GM19455 (cell line): Measurements from ENCODE around the gene TUBA4A.
"Not testable (repeated sequence)": the region's sequence is repeated elsewhere in the genome, so short reads cannot be mapped to it uniquely, and the experiment has no call there.

Experiments
- ATAC-seq: cut with Tn5 transposase; IDR thresholded peaks from one replicate; pipeline ENCODE4 v1.9.1; 2021; ENCODE audit not compliant: unreplicated experiment

TUBA4A gene

DNA sequence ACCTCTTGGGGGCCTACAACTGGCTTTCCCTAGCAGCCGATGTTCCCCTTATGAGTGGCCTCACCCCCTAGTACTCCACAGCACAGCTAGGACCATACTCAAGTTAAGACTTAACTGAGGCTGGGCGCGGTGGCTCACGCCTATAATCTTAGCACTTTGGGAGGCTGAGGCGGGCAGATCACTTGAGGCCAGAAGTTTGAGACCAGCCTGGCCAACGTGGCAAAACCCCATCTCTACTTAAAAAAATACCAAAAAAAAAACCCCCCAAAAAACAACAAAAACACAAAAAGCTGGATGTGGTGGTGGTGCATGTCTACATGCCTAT, 33.4 kb upstream of the TUBA4A start:
- ATAC-seq: not testable (repeated sequence)

DNA sequence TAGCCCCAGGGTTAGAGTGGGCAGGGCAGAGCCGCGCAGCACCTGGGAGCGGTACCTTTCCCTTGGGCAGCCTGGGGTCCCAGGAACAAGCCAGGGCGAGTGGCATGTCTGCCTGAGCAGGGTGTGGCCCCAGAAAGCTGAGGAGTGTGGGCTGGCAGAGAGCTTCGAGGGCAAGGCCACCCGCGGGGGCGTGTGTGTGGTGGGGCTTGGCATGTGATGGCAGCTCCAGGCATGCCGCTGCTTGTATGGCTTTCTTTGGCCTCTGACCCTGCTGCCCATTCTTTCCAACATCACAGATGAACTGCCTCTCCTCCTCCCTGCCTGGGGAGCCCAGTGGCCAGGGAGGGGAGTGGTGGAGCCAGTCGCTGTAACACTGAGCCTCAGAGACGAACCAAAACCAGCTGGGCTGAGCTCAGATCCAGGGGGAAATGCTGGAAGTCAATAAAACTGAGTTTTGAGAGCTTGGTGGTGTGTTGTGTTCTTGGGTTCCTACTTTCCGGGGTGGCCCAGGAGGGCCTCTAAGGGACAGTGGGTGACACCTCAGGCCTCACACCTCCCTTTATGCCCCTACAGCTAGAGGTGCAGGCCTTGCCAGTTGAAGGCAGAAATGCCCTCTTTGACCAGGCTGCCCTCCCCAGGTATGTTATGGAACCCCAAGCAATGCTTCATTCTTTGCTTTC, 32.9 kb upstream of the TUBA4A start:
- ATAC-seq: no peak

DNA sequence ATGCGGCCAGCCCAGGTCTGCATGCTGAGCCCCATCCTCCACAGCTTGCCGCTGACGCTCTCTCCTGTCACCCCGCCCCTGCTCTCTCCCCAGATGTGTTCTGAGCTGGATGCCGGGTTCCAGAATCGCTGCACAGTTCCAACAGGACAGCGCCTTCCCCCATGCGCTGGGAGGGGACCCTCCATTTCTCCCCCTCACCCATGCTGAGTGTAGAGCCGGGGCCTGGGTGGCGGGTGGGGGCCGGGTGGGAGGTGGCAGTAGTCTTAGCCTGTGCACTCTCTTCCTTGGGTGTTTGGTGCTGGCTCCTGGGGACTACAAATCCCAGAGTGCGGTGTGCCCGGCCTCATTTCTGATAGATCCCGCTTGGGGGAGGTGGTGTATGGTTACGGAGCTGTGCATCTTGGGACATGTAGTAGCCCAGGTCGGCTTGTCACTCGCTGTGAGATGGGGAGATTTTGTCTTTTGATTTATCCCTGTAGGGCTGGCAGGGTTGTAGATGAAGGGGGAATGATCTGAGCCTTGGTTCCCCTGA, 32.2 kb upstream of the TUBA4A start:
- no peak for ATAC-seq

DNA sequence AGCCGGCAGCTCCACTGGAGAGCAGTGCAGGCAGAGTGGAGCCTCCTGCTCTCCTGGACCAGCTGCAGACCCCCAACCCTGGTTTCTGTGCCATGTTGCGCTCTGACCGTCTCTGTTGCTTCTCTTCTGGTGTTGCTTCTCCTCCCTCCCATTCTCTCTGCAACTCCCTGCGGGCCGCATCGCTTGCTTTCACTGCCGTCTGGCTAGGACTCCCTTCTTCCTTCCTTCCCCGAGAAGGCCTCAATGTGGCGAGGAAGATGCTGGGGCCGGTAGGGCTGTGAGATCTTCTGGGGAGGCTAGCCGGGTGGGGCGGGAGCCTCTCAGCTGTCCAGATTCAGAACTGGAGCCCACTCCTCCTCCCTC, 31.6 kb upstream of the TUBA4A start:
- ATAC-seq: no peak

DNA sequence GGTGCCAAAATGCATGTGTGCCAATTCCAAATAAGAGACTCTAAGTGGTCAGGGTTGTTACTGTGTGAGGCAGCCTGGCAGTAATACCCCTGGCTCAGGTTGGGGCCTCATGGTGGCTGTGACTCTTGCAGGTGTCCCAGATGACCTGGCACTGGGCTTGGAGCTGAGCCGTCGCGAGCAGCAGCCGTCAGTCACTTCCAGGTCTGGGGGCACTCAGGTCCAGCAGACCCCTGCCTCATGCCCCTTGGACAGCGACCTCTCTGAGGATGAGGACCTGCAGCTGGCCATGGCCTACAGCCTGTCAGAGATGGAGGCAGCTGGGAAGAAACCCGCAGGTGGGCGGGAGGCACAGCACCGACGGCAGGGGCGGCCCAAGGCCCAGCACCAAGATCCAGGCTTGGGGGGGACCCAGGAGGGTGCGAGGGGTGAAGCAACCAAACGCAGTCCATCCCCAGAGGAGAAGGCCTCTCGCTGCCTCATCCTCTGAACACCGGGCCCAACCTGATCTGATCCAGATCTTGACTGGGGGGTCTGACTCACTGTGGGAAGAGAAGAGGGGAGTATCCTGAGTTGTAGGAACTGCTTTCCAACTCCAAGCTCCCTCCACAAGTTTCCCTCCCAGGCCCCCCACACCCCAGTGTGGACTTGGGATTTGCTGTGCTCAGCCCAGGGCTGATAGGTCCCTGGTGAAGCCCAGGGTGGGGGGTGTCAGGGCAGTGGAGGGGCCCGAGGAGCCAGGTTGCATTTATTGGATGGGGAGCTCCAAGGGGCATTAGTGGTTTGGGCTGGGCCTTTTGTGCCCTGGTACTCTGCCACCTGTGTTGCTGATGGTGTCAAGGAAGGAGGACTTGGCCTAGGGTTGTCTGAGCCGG, 31.0 kb upstream of the TUBA4A start:
- ATAC-seq: no peak

DNA sequence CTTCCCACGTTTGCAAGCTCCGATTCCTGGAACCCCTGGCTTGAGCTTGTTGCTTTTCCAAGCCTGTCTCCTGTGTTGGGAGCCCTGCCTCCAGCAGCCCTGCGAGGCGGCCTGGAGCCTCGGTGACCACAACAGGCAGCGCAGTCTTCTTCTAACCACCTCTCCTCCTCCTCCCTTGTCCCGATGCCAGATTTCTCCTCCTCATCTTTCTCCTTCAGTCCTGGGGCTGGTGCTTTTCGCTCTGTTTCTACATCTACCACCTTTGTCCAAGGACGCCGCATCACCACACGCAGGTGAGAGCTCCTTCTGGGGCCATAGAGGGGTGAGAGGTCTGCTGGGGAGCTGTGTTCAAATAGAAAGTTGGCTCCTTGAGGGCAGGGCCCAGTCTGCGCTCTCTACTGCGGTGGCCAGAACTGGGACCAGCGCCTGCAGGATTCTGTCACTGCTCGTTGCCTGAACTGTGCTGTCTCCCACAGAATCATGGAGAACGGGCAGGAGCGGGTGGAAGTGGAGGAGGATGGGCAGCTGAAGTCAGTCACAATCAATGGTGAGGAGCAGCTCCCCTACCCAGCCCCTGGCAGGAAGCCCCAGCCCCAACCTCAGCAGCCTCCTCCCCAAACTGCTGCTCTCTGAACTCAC, 29.3 kb upstream of the TUBA4A start:
- ATAC-seq: no peak

DNA sequence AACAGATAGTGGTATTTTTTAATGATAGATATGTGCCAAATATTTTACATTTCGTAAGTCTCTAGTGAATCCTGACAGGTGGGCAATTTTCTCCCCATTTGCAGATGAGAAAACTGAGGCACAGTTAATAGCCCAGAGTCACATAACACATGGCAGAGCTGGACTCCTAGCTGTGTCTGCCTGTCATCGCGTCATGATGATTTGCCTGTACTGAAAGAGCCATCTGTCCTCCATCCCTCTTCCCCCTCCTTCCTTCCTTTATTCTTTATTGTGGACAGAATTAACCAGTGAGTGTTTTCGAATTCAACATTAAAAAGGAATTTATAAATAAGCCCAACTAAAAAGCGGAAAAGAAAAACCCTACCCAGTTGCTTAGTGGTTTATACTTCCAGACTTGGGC, 28.7 kb upstream of the TUBA4A start:
- no peak for ATAC-seq

DNA sequence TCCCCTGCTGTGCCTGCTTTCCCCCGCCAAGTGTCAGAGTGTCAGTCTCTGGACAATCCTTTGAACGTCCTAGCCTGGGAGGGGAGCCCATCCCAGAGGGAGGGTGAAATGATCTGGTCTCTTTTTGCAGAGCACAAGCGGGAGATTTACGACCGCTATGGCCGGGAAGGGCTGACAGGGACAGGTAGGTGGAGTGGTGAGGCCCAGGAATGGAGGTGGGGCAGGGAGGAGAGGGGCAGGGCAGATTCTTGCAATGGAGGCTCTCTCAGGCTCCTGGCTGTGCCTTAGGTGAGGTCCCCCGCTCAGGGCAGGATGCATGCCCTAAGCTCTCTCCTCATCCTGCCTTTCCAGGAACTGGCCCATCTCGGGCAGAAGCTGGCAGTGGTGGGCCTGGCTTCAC, 27.9 kb upstream of the TUBA4A start:
- no peak for ATAC-seq

DNA sequence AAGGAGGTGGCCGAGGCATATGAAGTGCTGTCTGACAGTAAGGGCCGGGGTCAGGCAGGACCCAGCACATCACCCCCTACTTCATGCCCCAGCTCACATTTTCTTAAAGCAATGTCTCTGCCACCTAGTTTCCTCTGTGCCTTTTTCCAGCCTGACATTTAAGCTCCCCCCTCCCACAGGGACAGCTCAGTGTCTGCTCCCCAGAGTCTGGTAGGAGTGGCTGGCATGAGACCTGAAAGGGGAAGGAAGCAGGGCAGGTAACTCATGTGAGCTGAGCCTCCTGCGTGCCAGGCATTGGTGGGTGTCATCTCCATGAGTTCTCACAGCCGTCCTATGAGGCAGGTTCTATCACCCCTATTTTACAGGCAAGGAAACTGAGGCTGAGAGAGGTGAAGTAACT, 26.9 kb upstream of the TUBA4A start:
- no peak for ATAC-seq

DNA sequence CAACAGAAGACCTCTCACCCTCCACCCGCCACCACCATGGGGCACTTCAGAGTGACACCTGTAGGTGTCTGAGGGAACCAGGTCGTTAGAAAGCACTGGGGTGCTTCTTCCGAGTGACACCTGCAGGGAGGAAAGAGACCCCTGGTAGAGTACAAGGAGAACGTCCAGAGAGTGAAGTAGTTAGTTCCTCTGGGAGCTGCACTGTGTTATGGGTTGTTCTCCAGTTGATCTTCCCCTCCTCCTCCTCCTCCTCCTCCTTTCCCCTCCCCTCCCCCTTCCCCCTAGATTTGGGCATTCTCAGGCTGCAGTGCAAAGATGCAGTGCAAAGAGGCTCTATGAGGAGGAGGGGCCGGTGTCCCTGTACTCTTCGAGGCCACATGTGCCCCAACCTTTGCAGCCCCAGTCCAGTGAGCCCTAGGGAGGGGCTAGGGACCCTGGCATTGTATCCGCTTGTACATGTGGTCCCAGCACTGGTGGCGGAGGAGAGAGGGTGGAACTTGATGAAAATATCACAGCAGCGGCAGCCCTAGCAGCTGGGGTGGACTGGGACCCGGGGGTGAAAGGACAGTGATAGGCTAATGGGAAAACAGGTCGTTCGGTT, 26.3 kb upstream of the TUBA4A start:
- ATAC-seq: no peak

DNA sequence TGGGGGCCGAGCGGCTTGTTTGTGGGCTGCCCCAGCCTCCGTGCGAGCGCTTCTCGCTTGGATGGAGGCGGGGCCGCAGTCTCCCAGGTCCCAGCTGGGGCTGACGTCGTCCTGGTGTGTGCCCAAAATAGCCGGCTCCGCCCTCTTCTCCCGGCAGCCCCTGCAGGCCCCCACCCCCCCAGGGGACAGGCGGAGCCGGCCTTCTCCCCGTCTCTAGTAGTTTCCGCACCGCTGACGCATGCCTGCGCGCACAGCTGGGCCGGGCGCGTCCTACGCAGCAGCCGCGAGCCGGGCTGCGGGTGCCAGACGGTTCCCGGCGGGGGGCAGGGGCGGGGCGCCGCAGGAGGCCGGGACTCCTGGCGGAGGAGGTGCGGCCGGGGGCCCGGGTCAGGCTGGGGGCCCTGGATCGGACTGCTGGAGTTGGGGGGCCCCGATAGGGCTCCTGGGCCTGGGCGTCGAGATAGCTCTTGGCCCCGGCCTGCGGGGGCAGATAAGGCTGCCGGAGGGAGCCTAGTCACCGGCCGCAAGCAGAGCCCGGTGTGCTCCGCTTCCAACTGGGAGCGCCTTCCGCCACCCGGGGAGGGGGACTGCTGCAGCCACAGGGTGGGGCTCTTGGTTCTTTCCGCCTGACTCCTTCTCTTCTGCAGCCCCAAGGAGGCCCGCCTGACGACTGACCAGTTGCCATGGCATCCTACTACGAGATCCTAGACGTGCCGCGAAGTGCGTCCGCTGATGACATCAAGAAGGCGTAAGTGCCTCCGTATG, 25.6 kb upstream of the TUBA4A start, which contains the start of gene DNAJB2:
TSS of gene DNAJB2 (plus strand) at position 216 of the 765 bp plus-strand sequence. CDS start at position 684, 468 bp downstream.
- peak; percentile 81 for ATAC-seq

DNA sequence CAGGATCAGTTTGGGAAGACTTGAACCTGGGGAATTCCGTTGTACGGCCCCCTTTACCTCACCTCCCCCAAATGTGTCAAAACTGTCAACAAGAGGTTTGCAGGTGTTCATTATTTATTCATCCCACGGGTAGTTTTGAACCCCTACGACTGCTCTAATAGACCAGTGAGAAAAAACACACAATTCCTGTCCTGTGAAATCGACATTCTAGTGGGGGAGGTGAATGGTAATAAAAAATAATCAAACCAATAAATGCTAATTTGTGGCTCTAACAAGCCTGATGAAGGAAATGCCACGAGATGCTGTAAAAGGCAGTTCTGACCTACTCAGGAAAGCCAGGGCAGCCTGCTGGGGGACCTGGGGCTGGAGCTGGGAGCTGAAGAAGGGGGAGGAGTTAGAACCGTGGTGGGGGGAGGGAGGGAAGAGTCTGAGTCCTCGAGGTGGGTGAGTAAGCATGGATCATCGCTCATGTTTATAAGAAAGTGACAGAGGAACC, 25.0 kb upstream of the TUBA4A start:
- no peak for ATAC-seq

DNA sequence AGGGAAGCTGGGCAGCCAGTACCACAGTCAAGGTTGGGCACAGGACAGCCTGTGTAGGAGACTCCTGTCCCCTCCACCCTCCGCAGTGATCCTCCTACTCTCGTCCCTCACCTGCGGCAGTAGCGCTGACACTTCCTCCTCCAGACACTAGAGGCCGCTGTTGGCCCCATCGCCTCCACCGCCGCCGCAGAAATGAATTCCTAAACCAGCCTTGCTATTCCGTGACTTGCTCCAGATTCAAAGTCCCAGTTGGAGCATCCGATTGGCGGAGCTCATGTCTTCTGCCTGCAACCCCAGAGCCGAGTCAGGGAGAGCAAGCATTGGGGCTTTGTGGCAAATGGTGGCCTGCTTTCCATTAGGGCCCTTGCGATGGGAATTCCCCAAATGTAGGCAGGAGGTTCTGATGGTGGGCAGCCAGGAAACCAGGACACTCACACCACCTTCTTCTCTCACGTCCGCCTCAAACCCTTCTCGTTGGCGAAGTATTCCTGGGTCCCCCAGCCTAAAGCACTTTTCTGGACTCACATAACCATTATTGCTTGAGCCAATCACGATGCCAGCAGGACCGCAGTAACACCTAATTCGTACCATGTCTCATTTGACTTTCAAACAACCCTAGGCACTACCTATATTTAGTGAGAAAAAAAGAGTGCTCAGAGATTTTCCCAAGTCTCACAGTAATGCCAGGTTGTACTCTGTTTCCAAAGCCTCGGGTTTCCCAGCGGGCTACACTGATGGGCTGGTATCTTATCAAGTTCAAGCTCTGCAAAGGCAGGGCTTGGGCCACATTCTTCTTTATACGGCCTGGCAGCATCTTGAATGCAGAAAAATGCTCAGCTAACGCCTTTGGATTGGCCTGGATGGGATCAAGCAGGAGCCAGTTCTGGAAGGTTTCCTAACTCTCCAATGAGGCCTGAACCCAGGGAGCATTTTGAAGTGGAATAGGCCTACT, 24.3 kb upstream of the TUBA4A start:
- peak; percentile 33 for ATAC-seq

DNA sequence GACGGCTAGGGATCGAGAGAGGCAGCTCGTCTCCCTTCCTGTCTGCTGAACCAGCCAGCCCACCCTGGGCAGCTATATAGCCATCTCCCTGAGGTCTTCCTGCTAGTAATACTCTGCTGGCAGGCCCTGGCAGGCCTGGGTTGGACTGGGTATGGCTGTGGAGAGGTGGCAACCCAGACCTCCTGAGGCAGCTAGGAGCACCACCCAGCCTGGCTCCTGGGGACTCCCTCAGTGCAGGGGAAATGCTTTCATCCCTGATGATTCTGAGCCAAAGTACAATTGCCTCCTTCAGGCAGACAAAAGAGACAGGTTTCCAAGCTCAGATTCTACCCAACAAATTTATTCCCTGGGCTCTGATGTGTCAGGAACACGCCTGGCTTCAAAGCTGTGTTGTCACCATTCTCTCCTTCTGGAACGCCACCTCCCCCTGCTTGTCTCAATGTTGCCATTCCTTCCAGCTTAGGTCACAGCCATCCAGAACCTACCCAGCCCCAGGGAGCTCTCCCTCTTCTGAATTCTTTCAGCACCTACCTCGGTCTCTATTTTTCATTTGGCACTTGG, 20.7 kb upstream of the TUBA4A start:
- no peak for ATAC-seq

DNA sequence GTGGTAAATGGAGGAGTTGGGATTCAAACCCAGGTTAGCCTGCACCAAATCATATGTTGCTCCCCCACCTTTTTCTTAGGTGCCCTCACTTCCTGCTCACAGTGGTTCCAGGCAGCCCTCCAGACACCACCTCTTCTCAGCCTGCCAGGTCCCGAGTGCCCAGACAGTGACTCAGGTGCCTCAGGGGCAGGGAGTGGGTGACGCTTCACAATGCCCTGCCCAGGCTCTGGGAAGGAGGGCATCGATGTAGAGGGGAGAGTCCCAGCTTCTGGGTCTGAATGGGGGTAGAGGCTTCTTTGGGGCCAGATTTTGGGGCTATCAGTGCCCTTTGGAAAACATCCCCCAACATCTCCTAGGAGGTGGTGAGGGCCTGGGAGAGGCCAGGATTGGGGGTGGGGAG, 20.2 kb upstream of the TUBA4A start:
- ATAC-seq: no peak

DNA sequence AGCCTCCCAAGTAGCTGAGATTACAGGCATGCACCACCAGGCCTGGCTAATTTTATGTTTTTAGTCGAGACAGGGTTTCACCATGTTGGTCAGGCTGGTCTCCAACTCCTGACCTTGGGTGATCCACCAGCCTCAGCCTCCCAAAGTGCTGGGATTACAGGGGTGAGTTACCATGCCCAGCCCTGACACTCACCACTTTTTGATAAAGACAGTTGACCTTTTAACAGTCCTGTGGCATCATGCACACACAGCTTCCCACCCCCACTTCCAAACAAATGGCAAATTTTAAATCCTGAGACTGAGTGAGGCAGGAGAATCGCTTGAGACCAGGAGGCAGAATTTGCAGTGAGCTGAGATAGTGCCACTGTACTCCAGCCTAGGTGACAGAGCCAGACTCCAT, 19.3 kb upstream of the TUBA4A start:
- no peak for ATAC-seq

DNA sequence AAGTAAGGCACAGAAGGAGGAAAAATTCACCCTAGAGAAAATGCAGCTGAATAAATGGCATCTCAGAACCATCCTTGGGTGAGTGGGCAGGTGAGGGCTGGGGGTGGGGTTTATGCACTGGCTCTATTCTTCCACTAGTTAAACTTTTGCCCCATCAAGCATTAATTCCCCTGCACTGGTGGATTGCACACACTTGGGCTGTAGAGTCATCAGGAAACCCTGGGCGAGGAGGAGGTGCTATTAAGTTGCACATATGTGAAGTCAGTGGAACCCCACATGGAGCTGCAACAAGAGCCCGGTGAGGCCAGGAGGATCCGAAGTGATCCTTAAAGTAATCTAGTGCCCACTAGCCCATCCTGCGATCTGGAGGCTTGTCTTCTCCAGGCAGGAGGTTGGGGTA, 18.6 kb upstream of the TUBA4A start:
- ATAC-seq: no peak

DNA sequence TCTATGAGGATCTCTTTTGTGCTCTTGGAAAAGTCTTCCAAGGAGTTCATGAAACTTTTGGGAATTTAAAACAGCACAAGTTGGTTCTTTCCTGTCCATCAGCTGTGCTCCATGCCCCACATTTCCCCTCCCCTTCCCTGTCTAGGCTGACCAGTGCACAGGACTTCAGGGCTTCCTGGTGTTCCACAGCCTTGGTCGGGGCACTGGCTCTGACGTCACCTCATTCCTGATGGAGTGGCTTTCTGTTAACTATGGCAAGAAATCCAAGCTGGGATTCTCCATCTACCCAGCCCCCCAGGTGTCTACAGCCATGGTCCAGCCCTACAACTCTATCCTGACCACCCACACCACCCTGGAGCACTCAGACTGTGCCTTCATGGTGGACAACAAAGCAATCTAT, 17.3 kb upstream of the TUBA4A start:
- no peak for ATAC-seq

DNA sequence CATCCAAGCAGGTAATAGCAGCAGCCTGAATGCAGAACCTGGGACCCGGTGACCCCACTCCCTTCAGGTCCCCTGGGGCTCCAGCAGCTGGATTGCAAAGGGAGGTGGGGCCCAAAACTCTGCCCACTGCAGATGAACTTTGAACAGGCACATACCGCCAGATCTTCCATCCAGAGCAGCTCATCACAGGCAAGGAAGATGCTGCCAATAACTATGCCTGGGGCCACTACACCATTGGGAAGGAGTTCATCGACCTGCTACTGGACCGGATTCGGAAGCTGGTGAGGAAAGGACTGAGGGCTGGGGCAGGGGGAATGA, 16.3 kb upstream of the TUBA4A start:
- ATAC-seq: no peak
